ENCODE results near the gene IL17RA. TPM values are rescaled to one million over a fixed set of nuclear protein-coding genes. Genes with fewer than 3 reads are reported as not detected.

Gene IL17RA
- total and polyA plus RNA-seq, 2 of the 4 experiments (the other 2 are of a cell fraction), result 5.2 to 15.3 TPM

DNA sequence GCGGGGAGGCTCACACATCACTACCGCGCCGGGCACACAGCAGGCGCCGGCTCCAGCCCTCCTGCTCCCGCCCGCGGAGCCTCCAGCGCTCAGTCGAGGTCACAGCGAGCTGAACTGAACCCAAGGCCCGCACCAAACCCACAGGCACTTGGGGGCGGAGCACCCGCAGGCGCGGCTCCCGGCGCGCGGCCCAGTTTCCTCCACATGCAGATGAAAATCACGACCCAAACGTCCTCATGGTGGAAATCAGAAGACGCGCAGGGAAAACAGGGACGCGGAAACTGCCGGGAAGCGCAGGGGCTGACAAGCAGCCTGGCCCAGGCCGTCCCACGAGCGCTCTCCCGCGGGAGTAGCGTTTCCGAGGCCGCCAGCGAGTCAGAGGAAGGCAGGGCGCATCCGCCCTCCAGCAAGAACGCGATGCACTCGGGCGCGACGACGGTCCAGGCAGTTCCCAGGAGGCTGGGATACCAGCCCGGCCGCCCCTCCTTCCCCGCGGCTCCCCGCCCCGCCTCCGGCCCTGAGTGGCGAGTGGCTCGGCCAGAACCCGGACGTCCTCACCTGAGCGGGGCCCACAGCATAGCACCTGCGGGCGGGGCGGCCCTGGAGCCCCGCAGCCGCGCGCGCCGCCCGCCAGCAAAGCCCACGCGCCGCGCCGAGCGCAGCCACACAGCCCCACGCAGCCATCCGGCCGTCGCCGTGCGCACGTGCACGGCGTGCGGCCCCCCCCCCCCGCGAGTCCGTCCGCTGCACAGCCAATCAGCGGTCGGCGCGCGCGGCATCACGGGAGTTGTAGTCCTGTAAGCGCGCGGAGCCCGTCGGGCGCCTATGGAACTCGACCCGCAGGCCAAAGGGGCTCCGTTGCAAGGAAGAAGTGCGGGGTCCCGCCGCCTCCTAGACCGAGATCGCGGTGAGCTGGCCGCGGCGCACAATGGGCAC is 74.0 kb downstream of the IL17RA start, which contains the start of gene HDHD5:
Gene HDHD5 (minus strand): TSS at position 710 of the 936 bp plus-strand sequence. CDS start 26 bp downstream, at position 684.
- TF ChIP-seq MAZ (IDR thresholded peaks at IDR 0.05; ENCODE audit: borderline replicate concordance, low read depth, low read length), result peak; percentile 78; the same call in 1 of the 2 replicates
- TF ChIP-seq POLR2A (IDR thresholded peaks at IDR 0.05; ENCODE audit: low read depth, low read length), result no peak
- peak; percentile 52; the same call in 1 of the 2 replicates for TF ChIP-seq MXI1 (IDR thresholded peaks at IDR 0.05; ENCODE audit: borderline replicate concordance, low read depth, low read length)
- TF ChIP-seq SMC3 (IDR thresholded peaks at IDR 0.05; ENCODE audit: low read depth, low read length), result no peak
- TF ChIP-seq, protein P1, sequence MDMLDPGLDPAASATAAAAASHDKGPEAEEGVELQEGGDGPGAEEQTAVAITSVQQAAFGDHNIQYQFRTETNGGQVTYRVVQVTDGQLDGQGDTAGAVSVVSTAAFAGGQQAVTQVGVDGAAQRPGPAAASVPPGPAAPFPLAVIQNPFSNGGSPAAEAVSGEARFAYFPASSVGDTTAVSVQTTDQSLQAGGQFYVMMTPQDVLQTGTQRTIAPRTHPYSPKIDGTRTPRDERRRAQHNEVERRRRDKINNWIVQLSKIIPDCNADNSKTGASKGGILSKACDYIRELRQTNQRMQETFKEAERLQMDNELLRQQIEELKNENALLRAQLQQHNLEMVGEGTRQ (IDR thresholded peaks at IDR 0.05; ENCODE audit: low read depth, low read length), result peak; percentile 52; the same call in 1 of the 2 replicates
- peak; percentile 99 for TF ChIP-seq BHLHE40 (IDR thresholded peaks at IDR 0.05; ENCODE audit: low read depth, low read length)
- Histone ChIP-seq H3K79me1 (ENCODE audit: low read depth in 1 of 2, low read length in 2 of 2) (peaks cover 16 to 28% of the 10 kb centered on the region in 2 experiments), H3K4me3 (ENCODE audit: insufficient read depth, low read depth, low read length) (peak within 1 kb of the TSS; percentile 61), H2BK120ac (ENCODE audit: low read depth, low read length) (peak within 1 kb of the TSS; percentile 32), H3K23ac (ENCODE audit: low read depth, low read length) (peak within 1 kb of the TSS; percentile 63), H3K27ac (ENCODE audit: insufficient read depth, low read length) (peak within 1 kb of the TSS; percentile 85), H4K91ac (ENCODE audit: insufficient read depth, low read depth, low read length) (peak within 1 kb of the TSS; percentile 77), H2AFZ (replicated peaks; ENCODE audit: low read length, poor library complexity) (peak within 1 kb of the TSS; percentile 100), H3K14ac (replicated peaks; ENCODE audit: low read depth, low read length) (peak within 1 kb of the TSS; percentile 82), H3K56ac (ENCODE audit: extremely low read depth, insufficient read depth, low read length) (peak within 1 kb of the TSS; percentile 20), H3K9ac (ENCODE audit: low read depth, low read length) (peak within 1 kb of the TSS; percentile 82), H2BK5ac (ENCODE audit: low read depth, low read length, poor library complexity, severe bottlenecking) (peak within 1 kb of the TSS; percentile 83), H3K4me2 (ENCODE audit: low read depth, low read length) (peak within 1 kb of the TSS; percentile 93), H2BK15ac (ENCODE audit: low read depth, low read length) (no peak within 1 kb of the TSS; the same call in 2 of the 3 replicates), H3K36me3 (ENCODE audit: control insufficient read depth, insufficient read depth, low read length) (no peaks in the 10 kb centered on the region), H3K9me3 (ENCODE audit: control insufficient read depth, insufficient read depth, low read length) (no peaks in the 10 kb centered on the region), H3K27me3 (ENCODE audit: control insufficient read depth, insufficient read depth, low read length) (no peaks in the 10 kb centered on the region), H3K4me1 (ENCODE audit: control insufficient read depth, insufficient read depth, low read length) (peaks cover 4% of the 10 kb centered on the region; the same call in 1 of the 2 replicates), H4K20me1 (ENCODE audit: insufficient read depth, low read length) (peaks cover under 1% of the 10 kb centered on the region; the same call in 1 of the 2 replicates), H3K18ac (ENCODE audit: low read depth, low read length) (peak within 1 kb of the TSS; percentile 17), H4K5ac (ENCODE audit: low read depth, low read length) (peak within 1 kb of the TSS; percentile 78), H2AK9ac (replicated peaks; ENCODE audit: low read depth, low read length, poor library complexity) (peak within 1 kb of the TSS; percentile 92), H2AK5ac (ENCODE audit: low read depth, low read length) (peak within 1 kb of the TSS; percentile 36), H3K4ac (ENCODE audit: low read depth, low read length) (peak within 1 kb of the TSS; percentile 77), H4K8ac (ENCODE audit: low read depth in 2 of 2, low read length in 2 of 2) (peak within 1 kb of the TSS; percentile 90 to 91), H2BK20ac (ENCODE audit: low read depth, low read length) (no peak within 1 kb of the TSS; the same call in 1 of the 2 replicates), H3K9me1 (ENCODE audit: insufficient read depth, low read length) (no peaks in the 10 kb centered on the region)
- ATAC-seq (ENCODE audit: low read depth), result peak; percentile 90
- BruUV-seq (replicated peaks), result no TSS peak
- ChIA-PET POLR2A (ENCODE audit: unreplicated experiment) (no interaction called here), CTCF (interaction anchor here (0.6 to 3.7 kb wide), 2 partner anchors 13 to 347 kb away, joined by 6 to 21 read pairs; no protein-coding TSS in a partner anchor)
- intact Hi-C loops (cut with micrococcal nuclease), result loop anchor here (1.0 to 2.0 kb wide), 2 partner anchors 12 to 74 kb away; partner anchors contain the start of gene IL17RA
- dilution Hi-C loops (cut with HindIII; ENCODE audit: low sequenced_read_pairs, unreplicated experiment), result no loop called here
- in situ Hi-C loops (cut with MboI; ENCODE audit: low sequenced_read_pairs), result no loop called here
- DNase-seq, result peak; percentile 82
- WGBS, 2 experiments (ENCODE audit: extremely low coverage in 2 of 2, insufficient read length in 1 of 2), result 2% methylated on average over 58 of the region's 114 CpGs; no CpG with 5 or more reads in 1 of the 2 experiments
